ENCODE results near the gene FXYD6.

GRCh38 chr11:117910525-117910924 is 34.1 kb upstream of the FXYD6 start:
- no peak for TF ChIP-seq RAD21 (conservative IDR thresholded peaks at IDR 0.05 in 1 of 2, IDR thresholded peaks at IDR 0.05 in 1 of 2)
- TF ChIP-seq CTCF (IDR thresholded peaks at IDR 0.05): no peak
- no peak for TF ChIP-seq USF2 (IDR thresholded peaks at IDR 0.05)
- no peak for TF ChIP-seq MAFK (IDR thresholded peaks at IDR 0.05; ENCODE audit: partially characterized antibody)
- TF ChIP-seq POLR2A (IDR thresholded peaks at IDR 0.05; ENCODE audit: low read length): no peak
- TF ChIP-seq MAZ (IDR thresholded peaks at IDR 0.05; ENCODE audit: borderline replicate concordance, low read depth, low read length): no peak
- no peak for TF ChIP-seq EP300 (IDR thresholded peaks at IDR 0.05)
- no peak for TF ChIP-seq JUNB (IDR thresholded peaks at IDR 0.05)
- no peak for TF ChIP-seq ELK1 (IDR thresholded peaks at IDR 0.05; ENCODE audit: low read depth, low read length)
- no peak for TF ChIP-seq PHF8 (IDR thresholded peaks at IDR 0.05; ENCODE audit: borderline replicate concordance, low read depth)
